SK-N-SH treated with all-trans-retinoic acid at 6 μM for 48 hours (cell line): ENCODE results near the gene TPH2.

ENCODE experiments used
- ATAC-seq: fragments of 200-7000 bp; cut with Tn5 transposase; 3 replicates; pipeline ENCODE4 v1.9.1; 2020; ENCODE audit warnings: mild to moderate bottlenecking, moderate library complexity
- ARNTL ChIP-seq: fragments of 450-650 bp; formaldehyde crosslinking; IDR thresholded peaks from 2 replicates; pipeline ENCODE4 v1.5.0; 2020; ENCODE audit warnings: low read depth, mild to moderate bottlenecking, moderate library complexity, borderline replicate concordance
- CSDC2 ChIP-seq: fragments of 250-450 bp; sonication (Bioruptor Pico); IDR thresholded peaks from 2 replicates; pipeline ENCODE4 v1.5.0; 2020; ENCODE audit warnings: mild to moderate bottlenecking, moderate library complexity
- CSRNP3 ChIP-seq: fragments of 250-450 bp; sonication (Bioruptor Pico); IDR thresholded peaks from 2 replicates; pipeline ENCODE4 v1.5.1; 2021; ENCODE audit warnings: mild to moderate bottlenecking, moderate library complexity
- GLIS3 ChIP-seq: fragments of 250-450 bp; sonication (Bioruptor Pico); IDR thresholded peaks from 2 replicates; pipeline ENCODE4 v1.5.0; 2020; ENCODE audit warnings: mild to moderate bottlenecking, moderate library complexity
- ISL1 ChIP-seq: fragments of 250-450 bp; sonication (Bioruptor Pico); IDR thresholded peaks from 2 replicates; pipeline ENCODE4 v2.1.2; 2022; ENCODE audit warnings: mild to moderate bottlenecking, moderate library complexity
- OSR1 ChIP-seq: fragments of 250-450 bp; sonication (Bioruptor Pico); IDR thresholded peaks from 2 replicates; pipeline ENCODE4 v1.8.0; 2022; ENCODE audit warnings: moderate library complexity, mild to moderate bottlenecking, inconsistent platforms
- POU6F1 ChIP-seq: fragments of 250-450 bp; sonication (Bioruptor Pico); IDR thresholded peaks from 2 replicates; pipeline ENCODE4 v1.8.0; 2021; ENCODE audit warnings: low read depth, mild to moderate bottlenecking, moderate library complexity, borderline replicate concordance
- PPARA ChIP-seq: fragments of 250-450 bp; sonication (Bioruptor Pico); IDR thresholded peaks from 2 replicates; pipeline ENCODE4 v1.5.0; 2020; ENCODE audit warnings: mild to moderate bottlenecking, borderline replicate concordance
- RARB ChIP-seq: fragments of 250-450 bp; sonication (Bioruptor Pico); IDR thresholded peaks from 2 replicates; pipeline ENCODE4 v1.8.0; 2021; ENCODE audit warnings: mild to moderate bottlenecking, moderate library complexity
- SNAI2 ChIP-seq: fragments of 250-450 bp; sonication (Bioruptor Pico); IDR thresholded peaks from 2 replicates; pipeline ENCODE4 v1.5.0; 2020; ENCODE audit warnings: mild to moderate bottlenecking, moderate library complexity
- TCF4 ChIP-seq: fragments of 250-450 bp; sonication (Bioruptor Pico); IDR thresholded peaks from 2 replicates; pipeline ENCODE4 v1.8.0; 2021; ENCODE audit warnings: mild to moderate bottlenecking, moderate library complexity, borderline replicate concordance
- TOX ChIP-seq: fragments of 250-450 bp; sonication (Bioruptor Pico); IDR thresholded peaks from 2 replicates; pipeline ENCODE4 v1.8.0; 2021; ENCODE audit warnings: mild to moderate bottlenecking, moderate library complexity, borderline replicate concordance
- TSHZ2 ChIP-seq: fragments of 250-450 bp; sonication (Bioruptor Pico); IDR thresholded peaks from 2 replicates; pipeline ENCODE4 v1.5.0; 2020; ENCODE audit warnings: mild to moderate bottlenecking, moderate library complexity
- ZC3H10 ChIP-seq: fragments of 250-450 bp; sonication (Bioruptor Pico); IDR thresholded peaks from 2 replicates; pipeline ENCODE4 v1.5.1; 2021; ENCODE audit warnings: mild to moderate bottlenecking, moderate library complexity
- ZFP3 ChIP-seq: fragments of 250-450 bp; sonication (Bioruptor Pico); IDR thresholded peaks from 2 replicates; pipeline ENCODE4 v1.5.0; 2020; ENCODE audit warnings: mild to moderate bottlenecking, moderate library complexity
- ZFP30 ChIP-seq: fragments of 450-650 bp; formaldehyde crosslinking; IDR thresholded peaks from 2 replicates; pipeline ENCODE4 v1.5.0; 2022; ENCODE audit warnings: mild to moderate bottlenecking, moderate library complexity
- ZNF70 ChIP-seq: fragments of 450-650 bp; formaldehyde crosslinking; IDR thresholded peaks from 2 replicates; pipeline ENCODE4 v1.5.0; 2020; ENCODE audit warnings: mild to moderate bottlenecking, moderate library complexity
- ZNF8 ChIP-seq: fragments of 450-650 bp; formaldehyde crosslinking; IDR thresholded peaks from 2 replicates; pipeline ENCODE4 v1.5.0; 2020; ENCODE audit warnings: mild to moderate bottlenecking, moderate library complexity

Gene TPH2

GRCh38 chr12:72036393-72036792 lies 97.7 kb downstream of the TPH2 start:
- no peak for ATAC-seq
- TF ChIP-seq TSHZ2 (no peak), ZC3H10 (CRISPR knock-in tag) (no peak), CSRNP3 (CRISPR knock-in tag) (no peak), ZNF8 (no peak), PPARA (CRISPR knock-in tag) (no peak), OSR1 (CRISPR knock-in tag) (no peak), CSDC2 (CRISPR knock-in tag) (no peak)
- TF ChIP-seq, all 23 proteins: peak for 0

- no peak for ATAC-seq
- no peak for TF ChIP-seq RARB (CRISPR knock-in tag)
Measured at GRCh38 chr12:72037006-72037795, 98.6 kb downstream of the TPH2 start.

GRCh38 chr12:72041811-72042210 lies 103.2 kb downstream of the TPH2 start:
- TF ChIP-seq GLIS3 (no peak), SNAI2 (CRISPR knock-in tag) (no peak), ZFP30 (no peak)
- ATAC-seq: no peak

- no peak for ATAC-seq
- TF ChIP-seq CSRNP3 (CRISPR knock-in tag) (no peak), ZC3H10 (CRISPR knock-in tag) (no peak), GLIS3 (no peak), TCF4 (no peak), ZFP3 (CRISPR knock-in tag) (no peak), RARB (CRISPR knock-in tag) (no peak), TOX (no peak), SNAI2 (CRISPR knock-in tag) (no peak), ZNF70 (no peak), POU6F1 (CRISPR knock-in tag) (no peak), ISL1 (no peak), CSDC2 (CRISPR knock-in tag) (no peak), ARNTL (CRISPR knock-in tag) (no peak), TSHZ2 (no peak), PPARA (CRISPR knock-in tag) (no peak)
Measured at GRCh38 chr12:72053604-72054003, 115.0 kb downstream of the TPH2 start.
